AG04449 (cell line): Measurements from ENCODE around the gene FASTK.

ENCODE experiments used
- CTCF ChIA-PET: fragments of 350-600 bp; formaldehyde crosslinking; extraction: SDS; loops from one replicate; lab custom pipeline; 2021; ENCODE audit warnings: antibody characterized with exemption; lab: Yijun Ruan, JAX
- POLR2A ChIA-PET: fragments of 400-600, 350-600 bp; formaldehyde crosslinking; extraction: SDS; loops from one replicate; lab custom pipeline; 2020; ENCODE audit warnings: antibody characterized with exemption, inconsistent platforms; lab: Yijun Ruan, JAX
- DNase-seq: peaks from one replicate; pipeline ENCODE4 v3.0.0-alpha.2; 2010; ENCODE audit warnings: low read depth, low spot score
- H3K4me3 ChIP-seq: 2 replicates; pipeline ENCODE4 v1.5.1; 2011; ENCODE audit warnings: low read depth, mild to moderate bottlenecking, control low read depth, low read length
- TF ChIP-seq, protein P1 (sequence below): IDR thresholded peaks from one replicate; pipeline ENCODE4 v1.5.1; 2011; ENCODE audit warnings: mild to moderate bottlenecking, moderate library complexity, low read length, control low read depth, inconsistent platforms; ENCODE audit not compliant: insufficient read depth; ENCODE audit errors: missing control alignments

Gene FASTK

DNA sequence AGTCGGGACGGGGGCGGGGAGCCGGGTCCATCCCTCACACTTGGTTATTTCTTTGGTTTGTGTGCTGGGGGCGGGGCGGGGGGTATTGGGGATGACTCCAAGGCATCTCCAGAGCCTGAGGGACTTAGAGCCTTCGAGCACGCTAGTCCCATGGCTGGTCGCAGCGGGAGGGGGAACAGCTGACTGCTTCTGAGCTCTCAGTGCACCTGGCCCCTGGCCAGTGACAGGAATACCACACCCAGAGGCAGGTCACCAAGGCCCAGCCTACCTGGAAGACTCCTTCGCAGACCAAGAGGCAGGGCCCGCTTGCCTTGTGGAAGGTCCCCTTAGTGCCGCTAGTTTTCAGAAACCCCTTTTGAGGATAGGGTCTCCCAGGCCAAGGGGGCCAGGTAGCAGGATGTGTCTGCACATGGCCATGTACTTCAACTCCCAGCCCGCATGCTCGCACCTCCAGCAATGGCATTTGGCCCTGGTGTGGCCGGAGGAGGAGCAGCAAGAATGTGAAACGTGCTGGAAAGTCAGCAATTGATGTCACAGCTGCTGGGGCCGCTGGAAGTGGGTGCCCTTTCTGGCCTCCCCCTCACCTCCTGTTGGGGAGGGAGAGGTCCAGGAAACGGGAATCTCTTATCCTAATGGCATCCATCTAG is 46.0 kb upstream of the FASTK start:
- no peak for DNase-seq
- POLR2A ChIA-PET = no interaction called here
- CTCF ChIA-PET = interaction anchor here (1.1 to 5.0 kb wide), 6 partner anchors 10 to 175 kb away, joined by 3 to 41 read pairs (median 4); partner anchors contain the start of gene GBX1
- no peak overlapping the region for H3K4me3 ChIP-seq
- TF ChIP-seq, protein P1, sequence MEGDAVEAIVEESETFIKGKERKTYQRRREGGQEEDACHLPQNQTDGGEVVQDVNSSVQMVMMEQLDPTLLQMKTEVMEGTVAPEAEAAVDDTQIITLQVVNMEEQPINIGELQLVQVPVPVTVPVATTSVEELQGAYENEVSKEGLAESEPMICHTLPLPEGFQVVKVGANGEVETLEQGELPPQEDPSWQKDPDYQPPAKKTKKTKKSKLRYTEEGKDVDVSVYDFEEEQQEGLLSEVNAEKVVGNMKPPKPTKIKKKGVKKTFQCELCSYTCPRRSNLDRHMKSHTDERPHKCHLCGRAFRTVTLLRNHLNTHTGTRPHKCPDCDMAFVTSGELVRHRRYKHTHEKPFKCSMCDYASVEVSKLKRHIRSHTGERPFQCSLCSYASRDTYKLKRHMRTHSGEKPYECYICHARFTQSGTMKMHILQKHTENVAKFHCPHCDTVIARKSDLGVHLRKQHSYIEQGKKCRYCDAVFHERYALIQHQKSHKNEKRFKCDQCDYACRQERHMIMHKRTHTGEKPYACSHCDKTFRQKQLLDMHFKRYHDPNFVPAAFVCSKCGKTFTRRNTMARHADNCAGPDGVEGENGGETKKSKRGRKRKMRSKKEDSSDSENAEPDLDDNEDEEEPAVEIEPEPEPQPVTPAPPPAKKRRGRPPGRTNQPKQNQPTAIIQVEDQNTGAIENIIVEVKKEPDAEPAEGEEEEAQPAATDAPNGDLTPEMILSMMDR = no peak

DNA sequence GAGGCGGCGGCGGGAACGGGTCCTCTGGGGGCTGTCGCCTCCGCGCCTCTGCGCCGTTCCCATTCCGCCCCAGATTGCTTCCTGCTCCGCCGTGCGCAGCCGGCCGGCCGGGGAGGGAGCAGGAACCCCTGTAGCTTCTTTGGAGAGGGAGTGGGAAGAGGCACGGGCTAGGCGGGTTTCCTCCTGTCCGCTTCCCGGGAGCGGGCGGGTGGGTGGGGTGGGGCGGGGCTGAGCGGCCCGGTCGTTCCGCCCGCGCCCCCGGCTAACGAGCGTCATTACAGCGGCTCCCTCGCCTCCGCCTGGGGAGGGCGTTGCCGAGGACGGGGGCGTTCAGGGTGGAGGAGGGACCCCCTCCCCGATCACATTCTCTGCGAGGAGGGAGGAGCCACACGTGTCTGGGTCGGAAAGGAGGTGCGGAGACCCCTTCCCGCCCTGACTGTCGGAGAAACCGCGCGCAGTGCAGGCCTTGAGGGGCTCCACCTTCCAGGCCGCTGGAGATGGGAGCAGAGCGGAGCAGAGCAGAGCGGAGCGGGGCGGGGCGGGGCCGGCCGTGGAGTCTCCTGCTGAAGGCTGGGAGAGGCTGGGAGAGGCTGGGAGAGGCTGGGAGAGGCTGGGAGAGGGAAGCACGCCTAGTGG is 45.4 kb upstream of the FASTK start:
- CTCF ChIA-PET = interaction anchor here (0.6 to 5.0 kb wide), 5 partner anchors 9 to 139 kb away, joined by 3 to 85 read pairs (median 6); partner anchors contain the start of gene GBX1
- DNase-seq = no peak
- TF ChIP-seq, protein P1 = no peak
- POLR2A ChIA-PET = no interaction called here
- H3K4me3 ChIP-seq = 0 out of 2 replicates have a peak overlapping the region, but pooled peaks have one; percentile 6

DNA sequence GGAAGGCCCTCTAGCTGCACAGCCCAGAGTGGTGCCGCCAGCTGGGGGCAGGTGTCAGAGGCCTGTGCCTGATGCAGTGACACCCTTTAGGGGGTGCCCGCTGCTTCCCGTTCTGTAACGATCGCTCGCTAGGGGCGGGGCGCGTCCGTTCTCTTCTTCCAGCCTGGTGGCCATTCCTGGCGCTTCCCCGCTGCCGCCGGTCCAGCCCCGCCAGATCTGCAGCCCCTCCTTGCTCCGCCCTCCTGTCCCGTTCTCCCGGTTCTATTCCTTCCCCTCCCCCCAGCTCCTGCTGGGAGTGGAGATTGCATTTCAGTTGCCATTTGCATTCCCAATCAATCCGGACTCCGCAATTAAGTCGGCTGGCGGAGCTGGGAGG is 44.8 kb upstream of the FASTK start:
- TF ChIP-seq, protein P1 = no peak
- ChIA-PET POLR2A (no interaction called here), CTCF (interaction anchor here (0.6 to 5.0 kb wide), 10 partner anchors 8 to 138 kb away, joined by 3 to 85 read pairs (median 6); partner anchors contain the start of gene GBX1)
- DNase-seq = no peak
- H3K4me3 ChIP-seq = 0 out of 2 replicates have a peak overlapping the region, but pooled peaks have one; percentile 6

DNA sequence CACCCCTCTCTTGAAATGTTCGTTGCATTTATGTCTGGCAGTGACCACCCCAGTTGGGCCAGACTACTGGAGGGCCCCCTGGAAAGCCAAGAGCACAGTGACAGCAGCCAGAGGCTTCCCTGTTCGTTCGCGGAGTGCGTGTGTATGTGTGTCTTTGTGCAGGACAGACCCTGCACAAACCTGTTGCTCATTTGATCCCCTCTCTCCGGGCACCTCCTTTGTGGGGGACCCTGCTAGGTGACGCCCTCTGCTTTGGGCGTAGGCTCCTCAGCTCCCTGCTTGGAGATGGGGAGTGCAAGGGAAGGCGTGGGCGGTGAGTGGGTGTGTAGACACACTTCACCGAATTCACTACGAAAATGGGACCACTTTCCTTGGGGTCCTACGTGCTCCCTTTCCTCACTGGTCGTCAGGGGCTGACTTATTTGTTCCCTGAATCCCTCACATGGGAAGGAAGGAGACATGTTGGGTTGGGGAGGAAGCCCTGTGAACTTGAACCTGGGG is 44.3 kb upstream of the FASTK start:
- TF ChIP-seq, protein P1 = no peak
- CTCF ChIA-PET = interaction anchor here (0.6 to 5.0 kb wide), 21 partner anchors 8 to 178 kb away, joined by 3 to 85 read pairs (median 5); partner anchors contain the start of genes CHPF2 and GBX1
- no peak overlapping the region for H3K4me3 ChIP-seq
- POLR2A ChIA-PET = no interaction called here
- no peak for DNase-seq

DNA sequence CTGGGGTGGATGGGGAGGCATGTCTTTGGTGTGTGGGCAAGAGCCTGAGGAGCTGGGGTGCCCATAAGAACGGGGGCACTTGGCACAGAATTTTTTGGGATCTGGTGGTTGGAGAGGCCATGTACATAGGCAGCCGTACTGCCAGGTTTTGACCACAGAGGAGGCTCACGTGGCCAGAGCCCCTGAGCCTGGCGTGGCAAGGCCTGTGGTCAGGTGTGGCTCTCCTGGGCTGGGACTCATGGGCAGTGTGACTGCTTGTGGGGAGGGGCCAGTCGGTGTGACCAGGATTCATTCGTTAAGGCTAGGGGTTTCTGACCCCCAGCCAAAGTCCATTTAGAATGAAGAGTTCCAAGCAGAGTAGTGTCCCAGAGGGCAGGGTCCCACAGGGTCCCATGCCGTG is 43.9 kb upstream of the FASTK start:
- no peak overlapping the region for H3K4me3 ChIP-seq
- ChIA-PET POLR2A (interaction anchor here (0.6 kb wide), 1 partner anchor 123 kb away, joined by 3 read pairs; no protein-coding TSS in a partner anchor), CTCF (interaction anchor here (0.6 to 5.0 kb wide), 35 partner anchors 10 to 227 kb away, joined by 3 to 85 read pairs (median 5); partner anchors contain the start of genes ABCF2, CHPF2 and GBX1)
- TF ChIP-seq, protein P1 = no peak
- no peak for DNase-seq
